IPS-20b (cell line): Measurements from ENCODE around the gene TMEM245.

Experiments
- H3K27ac ChIP-seq: one replicate; pipeline ENCODE4 v1.5.1; 2013; ENCODE audit warnings: low read length
- H3K27me3 ChIP-seq: 2 replicates; pipeline ENCODE4 v1.6.1; 2013; ENCODE audit warnings: mild to moderate bottlenecking, low read length, inconsistent platforms; ENCODE audit not compliant: insufficient read depth
- H3K36me3 ChIP-seq: 2 replicates; pipeline ENCODE4 v1.6.1; 2013; ENCODE audit warnings: low read depth, mild to moderate bottlenecking, inconsistent platforms, low read length, moderate library complexity; ENCODE audit not compliant: insufficient read depth
- H3K4me1 ChIP-seq: 2 replicates; pipeline ENCODE4 v1.6.1; 2013; ENCODE audit warnings: mild to moderate bottlenecking, control low read depth, inconsistent platforms, low read length, moderate library complexity; ENCODE audit not compliant: insufficient read depth
- H3K4me3 ChIP-seq: 2 replicates; pipeline ENCODE4 v1.5.1; 2013; ENCODE audit warnings: mild to moderate bottlenecking, low read length, inconsistent platforms
- H3K9ac ChIP-seq: 2 replicates; pipeline ENCODE4 v1.6.1; 2013; ENCODE audit warnings: low read depth, mild to moderate bottlenecking, inconsistent platforms, low read length, moderate library complexity
- H3K9me3 ChIP-seq: 2 replicates; pipeline ENCODE4 v1.6.1; 2013; ENCODE audit warnings: mild to moderate bottlenecking, low read depth, low read length, inconsistent platforms; ENCODE audit not compliant: insufficient read depth

Gene TMEM245

GRCh38 chr9:109051733-109052132 is 68.0 kb downstream of the TMEM245 start:
- no peaks in the 10 kb centered on the region for H3K27me3 ChIP-seq
- H3K27ac ChIP-seq: no peak overlapping the region
- no peaks in the 10 kb centered on the region for H3K9me3 ChIP-seq
- peaks cover 96% of the 10 kb centered on the region for H3K36me3 ChIP-seq
- H3K4me3 ChIP-seq: no peak overlapping the region
- H3K4me1 ChIP-seq: peaks cover 6% of the 10 kb centered on the region; the same call in 1 of the 2 replicates
- H3K9ac ChIP-seq: no peak overlapping the region

GRCh38 chr9:109050444-109050843 is 69.3 kb downstream of the TMEM245 start:
- no peak overlapping the region for H3K27ac ChIP-seq
- H3K4me1 ChIP-seq: peaks cover 6% of the 10 kb centered on the region; the same call in 1 of the 2 replicates
- no peak overlapping the region for H3K4me3 ChIP-seq
- H3K36me3 ChIP-seq: peaks cover 97% of the 10 kb centered on the region
- H3K9ac ChIP-seq: no peak overlapping the region
- H3K27me3 ChIP-seq: no peaks in the 10 kb centered on the region
- no peaks in the 10 kb centered on the region for H3K9me3 ChIP-seq

GRCh38 chr9:109048822-109049221 is 70.9 kb downstream of the TMEM245 start:
- Histone ChIP-seq H3K4me3 (no peak overlapping the region), H3K27ac (no peak overlapping the region), H3K9me3 (no peaks in the 10 kb centered on the region), H3K27me3 (no peaks in the 10 kb centered on the region), H3K36me3 (peaks cover 95% of the 10 kb centered on the region), H3K9ac (no peak overlapping the region), H3K4me1 (no peaks in the 10 kb centered on the region)

GRCh38 chr9:109047259-109047658 is 72.5 kb downstream of the TMEM245 start:
- Histone ChIP-seq H3K4me1 (no peaks in the 10 kb centered on the region), H3K27me3 (no peaks in the 10 kb centered on the region), H3K4me3 (no peak overlapping the region), H3K27ac (no peak overlapping the region), H3K9me3 (no peaks in the 10 kb centered on the region), H3K9ac (no peak overlapping the region), H3K36me3 (peaks cover 89% of the 10 kb centered on the region)

- Histone ChIP-seq H3K36me3 (peaks cover 84% of the 10 kb centered on the region), H3K4me1 (no peaks in the 10 kb centered on the region), H3K9ac (no peak overlapping the region), H3K27me3 (no peaks in the 10 kb centered on the region), H3K9me3 (no peaks in the 10 kb centered on the region), H3K27ac (no peak overlapping the region), H3K4me3 (no peak overlapping the region)
Measured at GRCh38 chr9:109046346-109046745, 73.4 kb downstream of the TMEM245 start.

- H3K4me3 ChIP-seq: no peak overlapping the region
- H3K27me3 ChIP-seq: no peaks in the 10 kb centered on the region
- H3K9ac ChIP-seq: no peak overlapping the region
- peaks cover 65% of the 10 kb centered on the region for H3K36me3 ChIP-seq
- H3K4me1 ChIP-seq: no peaks in the 10 kb centered on the region
- H3K9me3 ChIP-seq: no peaks in the 10 kb centered on the region
- no peak overlapping the region for H3K27ac ChIP-seq
Measured at GRCh38 chr9:109043578-109043977, 76.2 kb downstream of the TMEM245 start.

- Histone ChIP-seq H3K27me3 (no peaks in the 10 kb centered on the region), H3K27ac (no peak overlapping the region), H3K9ac (no peak overlapping the region), H3K36me3 (peaks cover 63% of the 10 kb centered on the region), H3K4me1 (no peaks in the 10 kb centered on the region), H3K9me3 (no peaks in the 10 kb centered on the region), H3K4me3 (no peak overlapping the region)
Measured at GRCh38 chr9:109040571-109040970, 79.2 kb downstream of the TMEM245 start.

GRCh38 chr9:109039539-109039938 is 80.2 kb downstream of the TMEM245 start:
- Histone ChIP-seq H3K27me3 (no peaks in the 10 kb centered on the region), H3K9ac (no peak overlapping the region), H3K27ac (no peak overlapping the region), H3K9me3 (no peaks in the 10 kb centered on the region), H3K4me3 (no peak overlapping the region), H3K36me3 (peaks cover 63% of the 10 kb centered on the region), H3K4me1 (no peaks in the 10 kb centered on the region)

GRCh38 chr9:109037946-109038715 is 81.6 kb downstream of the TMEM245 start:
- H3K36me3 ChIP-seq: peaks cover 64% of the 10 kb centered on the region

GRCh38 chr9:109036744-109037680 is 82.7 kb downstream of the TMEM245 start:
- H3K27me3 ChIP-seq: no peaks in the 10 kb centered on the region
- H3K27ac ChIP-seq: no peak overlapping the region
- H3K36me3 ChIP-seq: peaks cover 70% of the 10 kb centered on the region
- no peaks in the 10 kb centered on the region for H3K9me3 ChIP-seq
- H3K4me3 ChIP-seq: no peak overlapping the region
- no peaks in the 10 kb centered on the region for H3K4me1 ChIP-seq
- no peak overlapping the region for H3K9ac ChIP-seq

More at GRCh38 chr9:109037946-109038715, 81.6 kb downstream of the TMEM245 start:
- Histone ChIP-seq H3K27me3 (no peaks in the 10 kb centered on the region), H3K4me3 (no peak overlapping the region), H3K27ac (no peak overlapping the region), H3K9ac (no peak overlapping the region), H3K9me3 (no peaks in the 10 kb centered on the region), H3K4me1 (no peaks in the 10 kb centered on the region)

- no peaks in the 10 kb centered on the region for H3K27me3 ChIP-seq
- no peaks in the 10 kb centered on the region for H3K4me1 ChIP-seq
- no peaks in the 10 kb centered on the region for H3K9me3 ChIP-seq
- no peak overlapping the region for H3K4me3 ChIP-seq
- no peak overlapping the region for H3K9ac ChIP-seq
- H3K27ac ChIP-seq: no peak overlapping the region
- H3K36me3 ChIP-seq: peaks cover 73% of the 10 kb centered on the region
Measured at GRCh38 chr9:109035684-109036423, 83.9 kb downstream of the TMEM245 start.
